ENCODE results near the gene CAVIN4. TPM values are rescaled to one million over a fixed set of nuclear protein-coding genes. Genes with fewer than 3 reads are reported as not detected.

Gene CAVIN4
- total RNA-seq, 4 donors from 2014 or later: 14.5 to 163 (median 28.9) TPM

DNA sequence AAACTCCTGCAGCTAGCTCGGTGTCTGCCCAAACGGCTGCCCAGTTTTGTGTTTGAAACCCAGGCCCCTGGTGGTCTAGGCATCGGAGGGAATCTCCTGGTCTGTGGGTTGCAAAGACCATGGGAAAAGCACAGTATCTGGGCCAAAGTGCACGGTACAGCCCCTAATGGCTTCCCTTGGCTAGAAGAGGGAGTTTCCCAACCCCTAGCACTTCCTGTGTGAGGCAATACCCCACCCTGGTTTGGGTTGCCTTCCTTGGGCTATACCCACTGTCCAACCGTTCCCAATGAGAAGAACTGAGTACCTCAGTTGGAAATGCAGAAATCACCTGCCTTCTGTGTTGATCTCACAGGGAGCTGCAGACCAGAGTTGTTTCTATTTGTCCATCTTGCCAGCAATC is 41.8 kb downstream of the CAVIN4 start:
- Histone ChIP-seq H3K36me3 (no peaks in the 10 kb centered on the region), H3K4me3 (no peak overlapping the region), H3K4me1 (no peaks in the 10 kb centered on the region), H3K27ac (no peak overlapping the region), H3K9me3 (no peaks in the 10 kb centered on the region), H3K27me3 (no peaks in the 10 kb centered on the region)
- in situ Hi-C loops (cut with MboI; ENCODE audit: low sequenced_read_pairs in 4 of 4) (loop anchor here in 1 of 4 donors (25.0 kb wide), 1 partner anchor 693 kb away; no protein-coding TSS in a partner anchor), intact Hi-C loops (cut with DNase I; ENCODE audit: low total_unique reads) (no loop called here)
- TF ChIP-seq POLR2A (IDR thresholded peaks at IDR 0.05): no peak
- TF ChIP-seq, protein P1, sequence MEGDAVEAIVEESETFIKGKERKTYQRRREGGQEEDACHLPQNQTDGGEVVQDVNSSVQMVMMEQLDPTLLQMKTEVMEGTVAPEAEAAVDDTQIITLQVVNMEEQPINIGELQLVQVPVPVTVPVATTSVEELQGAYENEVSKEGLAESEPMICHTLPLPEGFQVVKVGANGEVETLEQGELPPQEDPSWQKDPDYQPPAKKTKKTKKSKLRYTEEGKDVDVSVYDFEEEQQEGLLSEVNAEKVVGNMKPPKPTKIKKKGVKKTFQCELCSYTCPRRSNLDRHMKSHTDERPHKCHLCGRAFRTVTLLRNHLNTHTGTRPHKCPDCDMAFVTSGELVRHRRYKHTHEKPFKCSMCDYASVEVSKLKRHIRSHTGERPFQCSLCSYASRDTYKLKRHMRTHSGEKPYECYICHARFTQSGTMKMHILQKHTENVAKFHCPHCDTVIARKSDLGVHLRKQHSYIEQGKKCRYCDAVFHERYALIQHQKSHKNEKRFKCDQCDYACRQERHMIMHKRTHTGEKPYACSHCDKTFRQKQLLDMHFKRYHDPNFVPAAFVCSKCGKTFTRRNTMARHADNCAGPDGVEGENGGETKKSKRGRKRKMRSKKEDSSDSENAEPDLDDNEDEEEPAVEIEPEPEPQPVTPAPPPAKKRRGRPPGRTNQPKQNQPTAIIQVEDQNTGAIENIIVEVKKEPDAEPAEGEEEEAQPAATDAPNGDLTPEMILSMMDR (IDR thresholded peaks at IDR 0.05 in 4 of 5, conservative IDR thresholded peaks at IDR 0.05 in 1 of 5): no peak
- ATAC-seq: no peak
- no peak for DNase-seq

DNA sequence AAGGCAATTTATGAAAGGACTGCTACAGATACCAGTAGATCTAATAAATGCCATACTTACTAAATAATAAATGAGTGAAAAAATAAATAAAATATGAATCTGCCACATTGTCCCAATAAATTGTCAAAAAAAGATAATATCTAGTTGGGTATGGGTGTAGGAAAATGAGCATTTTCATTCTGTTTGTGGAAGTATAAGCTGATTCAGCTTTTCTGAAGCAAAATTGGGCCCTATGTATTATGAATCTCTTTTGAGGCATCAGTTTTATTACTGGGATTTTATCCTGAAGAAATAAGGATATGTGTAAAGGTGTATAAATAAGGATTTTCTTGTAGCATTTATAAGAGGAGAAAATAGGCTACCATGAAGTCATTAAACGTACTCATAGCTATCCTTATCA is 46.1 kb downstream of the CAVIN4 start:
- Histone ChIP-seq H3K9me3 (no peaks in the 10 kb centered on the region), H3K27ac (no peak overlapping the region), H3K4me3 (no peak overlapping the region), H3K27me3 (no peaks in the 10 kb centered on the region), H3K4me1 (no peaks in the 10 kb centered on the region), H3K36me3 (no peaks in the 10 kb centered on the region)
- no peak for ATAC-seq
- in situ Hi-C loops (cut with MboI; ENCODE audit: low sequenced_read_pairs in 4 of 4) (loop anchor here in 1 of 4 donors (25.0 kb wide), 1 partner anchor 688 kb away; no protein-coding TSS in a partner anchor), intact Hi-C loops (cut with DNase I; ENCODE audit: low total_unique reads) (no loop called here)
- DNase-seq: no peak
- no peak for TF ChIP-seq POLR2A (IDR thresholded peaks at IDR 0.05)
- TF ChIP-seq, protein P1 (IDR thresholded peaks at IDR 0.05 in 4 of 5, conservative IDR thresholded peaks at IDR 0.05 in 1 of 5): no peak

DNA sequence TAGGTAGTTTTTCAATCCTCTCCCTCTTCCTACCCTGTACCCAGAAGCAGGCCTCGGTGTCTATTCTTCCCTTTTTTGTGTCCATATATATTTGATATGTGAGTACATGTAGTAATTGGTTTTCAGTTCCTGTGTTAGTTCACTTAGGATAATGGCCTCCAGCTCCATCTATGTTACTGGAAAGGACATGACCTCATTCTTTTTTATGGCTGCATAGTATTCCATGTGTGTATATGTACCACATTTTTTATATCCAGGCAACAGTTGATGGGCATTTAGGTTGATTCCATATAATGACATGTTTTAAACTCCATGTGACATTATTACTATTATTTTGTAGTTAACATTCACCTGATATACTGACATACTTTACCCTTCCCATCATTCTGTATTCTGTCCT is 49.1 kb downstream of the CAVIN4 start:
- no peak for TF ChIP-seq POLR2A (IDR thresholded peaks at IDR 0.05)
- TF ChIP-seq, protein P1 (IDR thresholded peaks at IDR 0.05 in 4 of 5, conservative IDR thresholded peaks at IDR 0.05 in 1 of 5): no peak
- H3K4me3 ChIP-seq: no peak overlapping the region
- DNase-seq (no peak), ATAC-seq (no peak)
- no peaks in the 10 kb centered on the region for H3K36me3 ChIP-seq
- no peaks in the 10 kb centered on the region for H3K9me3 ChIP-seq
- H3K27me3 ChIP-seq: no peaks in the 10 kb centered on the region
- H3K27ac ChIP-seq: no peak overlapping the region
- H3K4me1 ChIP-seq: no peaks in the 10 kb centered on the region
- intact Hi-C loops (cut with DNase I; ENCODE audit: low total_unique reads) (no loop called here), in situ Hi-C loops (cut with MboI; ENCODE audit: low sequenced_read_pairs in 4 of 4) (no loop called here)

DNA sequence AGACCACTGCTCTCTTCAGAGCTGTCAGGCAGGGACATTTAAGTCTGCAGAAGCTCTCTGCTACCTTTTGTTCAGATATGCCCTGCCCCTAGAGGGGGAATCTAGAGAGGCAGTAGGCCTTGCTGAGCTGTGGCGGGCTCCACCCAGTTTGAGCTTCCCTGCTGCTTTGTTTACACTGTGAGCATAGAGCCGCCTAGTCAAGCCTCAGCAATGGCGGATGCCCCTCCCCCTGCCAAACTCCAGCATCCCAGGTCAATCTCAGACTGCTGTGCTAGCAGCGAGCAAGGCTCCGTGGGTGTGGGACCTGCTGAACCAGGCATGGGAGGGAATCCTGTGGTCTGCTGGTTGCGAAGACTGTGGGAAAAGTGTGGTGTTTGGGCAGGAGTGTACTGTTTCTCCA is 59.9 kb downstream of the CAVIN4 start:
- intact Hi-C loops (cut with DNase I; ENCODE audit: low total_unique reads) (no loop called here), in situ Hi-C loops (cut with MboI; ENCODE audit: low sequenced_read_pairs in 4 of 4) (no loop called here)
- Histone ChIP-seq H3K27ac (no peak overlapping the region), H3K4me3 (no peak overlapping the region), H3K27me3 (no peaks in the 10 kb centered on the region), H3K36me3 (no peaks in the 10 kb centered on the region), H3K4me1 (no peaks in the 10 kb centered on the region), H3K9me3 (no peaks in the 10 kb centered on the region)
- DNase-seq (no peak), ATAC-seq (no peak)
- no peak for TF ChIP-seq POLR2A (IDR thresholded peaks at IDR 0.05)
- TF ChIP-seq, protein P1 (IDR thresholded peaks at IDR 0.05 in 4 of 5, conservative IDR thresholded peaks at IDR 0.05 in 1 of 5): no peak

Other genes with a start within 250 kb of the CAVIN4 start
- 10 to 100 TPM; 16.0 to 20.5 (median 18.4) TPM for gene TEX10, start 225.1 kb upstream of the CAVIN4 start, total RNA-seq
- gene MSANTD3, start 150.9 kb upstream of the CAVIN4 start, total RNA-seq: 10 to 100 TPM; 23.3 to 62.6 (median 40.1) TPM
- gene TMEFF1, start 104.9 kb upstream of the CAVIN4 start, total RNA-seq: not detected

Data from gastrocnemius medialis (tissue), 4 donors.